Transverse colon (tissue), 4 donors: ENCODE results near the gene SYMPK. TPM values are rescaled to one million over a fixed set of nuclear protein-coding genes. Genes with fewer than 3 reads are reported as not detected.

Experiments used
- DNase-seq: peaks from one replicate; pipeline ENCODE4 v3.0.0-alpha.2; 2019
- H3K27ac ChIP-seq, 4 donors: fragments of 200-600 bp; sonication (generic); 2 replicates each; pipeline ENCODE4 v1.5.1; 2016 to 2018; ENCODE audit warnings: inconsistent platforms in 4 of 4
- H3K27me3 ChIP-seq: fragments of 200-600 bp; sonication (generic); 2 replicates; pipeline ENCODE4 v1.5.1; 2017; ENCODE audit warnings: inconsistent platforms
- H3K36me3 ChIP-seq, 4 donors: fragments of 200-600 bp; sonication (generic); 2 replicates each; pipeline ENCODE4 v1.5.1; 2017 to 2019; ENCODE audit warnings: inconsistent platforms in 4 of 4
- H3K4me1 ChIP-seq, 4 donors: fragments of 200-600 bp; sonication (generic); 2 replicates each; pipeline ENCODE4 v1.5.1; 2017 to 2020; ENCODE audit warnings: inconsistent platforms in 4 of 4
- H3K4me3 ChIP-seq, 4 donors: fragments of 200-600 bp; sonication (generic); 1 replicate in 1 of 4; 2 replicates in 3 of 4; pipeline versions ENCODE4 v1.5.1 to v1.6.1; 2017 to 2019; ENCODE audit warnings: inconsistent platforms in 4 of 4
- H3K9me3 ChIP-seq, 2 donors: fragments of 200-600 bp; sonication (generic); 2 replicates each; pipeline ENCODE4 v1.5.1; 2017 to 2019; ENCODE audit warnings: inconsistent platforms in 2 of 2
- EP300 ChIP-seq: sonication (generic); formaldehyde crosslinking; IDR thresholded peaks from one replicate; pipeline ENCODE4 v1.6.1; 2017; ENCODE audit warnings: antibody characterized with exemption, low read depth
- POLR2A ChIP-seq: fragments of 450-650 bp; IDR thresholded peaks from one replicate; pipeline ENCODE4 v1.6.1; 2016; ENCODE audit warnings: antibody characterized with exemption, mild to moderate bottlenecking, moderate library complexity
- POLR2AphosphoS5 ChIP-seq, 3 donors: sonication (generic); formaldehyde crosslinking; IDR thresholded peaks; one replicate each; pipeline ENCODE4 v1.6.1; 2016; ENCODE audit warnings: antibody characterized with exemption in 3 of 3
- WGBS, 2 donors: methylation state at CpG; one replicate each; pipeline ENCODE4 v1.1.5; 2018; ENCODE audit warnings: low coverage in 1 of 2; 5-methylcytosine and 5-hydroxymethylcytosine counted together
- in situ Hi-C, 4 donors: fragments of 200-750 bp; cut with MboI; loops; one replicate each; pipeline versions ENCODE4 v1.15.0 to v1.15.1; 2017; ENCODE audit warnings: low sequenced_read_pairs in 3 of 4, low pct_ligation_motif_present in 1 of 4, low pct_unique_long_range_greater_than_20kb in 1 of 4
- intact Hi-C: fragments of 100-400 bp; cut with DNase I; formaldehyde crosslinking; loops from one replicate; pipeline ENCODE4 v1.15.1; 2023; ENCODE audit warnings: low total_unique reads
- total RNA-seq, 4 donors: library from RNA; depleted of rRNA; stranded (reverse); fragments of >200 nt; gene quantifications; one replicate each; pipeline ENCODE4 v1.1.0, GENCODE V29; 2016
- TF ChIP-seq, protein P1 (sequence below), 5 experiments: fragments of 200-600 bp in 3 of 5; fragments of 450-650 bp in 2 of 5; sonication (generic) in 3 of 5; IDR thresholded peaks; 1 replicate in 2 of 5; 2 replicates in 3 of 5; pipeline ENCODE4 v1.5.1; 2016 to 2017; ENCODE audit warnings: antibody characterized with exemption in 5 of 5, inconsistent platforms in 3 of 5, mild to moderate bottlenecking in 2 of 5, moderate library complexity in 1 of 5

The SYMPK gene
- total RNA-seq, 4 donors from 2014 or later: 35.2 to 189 (median 81.9) TPM

DNA sequence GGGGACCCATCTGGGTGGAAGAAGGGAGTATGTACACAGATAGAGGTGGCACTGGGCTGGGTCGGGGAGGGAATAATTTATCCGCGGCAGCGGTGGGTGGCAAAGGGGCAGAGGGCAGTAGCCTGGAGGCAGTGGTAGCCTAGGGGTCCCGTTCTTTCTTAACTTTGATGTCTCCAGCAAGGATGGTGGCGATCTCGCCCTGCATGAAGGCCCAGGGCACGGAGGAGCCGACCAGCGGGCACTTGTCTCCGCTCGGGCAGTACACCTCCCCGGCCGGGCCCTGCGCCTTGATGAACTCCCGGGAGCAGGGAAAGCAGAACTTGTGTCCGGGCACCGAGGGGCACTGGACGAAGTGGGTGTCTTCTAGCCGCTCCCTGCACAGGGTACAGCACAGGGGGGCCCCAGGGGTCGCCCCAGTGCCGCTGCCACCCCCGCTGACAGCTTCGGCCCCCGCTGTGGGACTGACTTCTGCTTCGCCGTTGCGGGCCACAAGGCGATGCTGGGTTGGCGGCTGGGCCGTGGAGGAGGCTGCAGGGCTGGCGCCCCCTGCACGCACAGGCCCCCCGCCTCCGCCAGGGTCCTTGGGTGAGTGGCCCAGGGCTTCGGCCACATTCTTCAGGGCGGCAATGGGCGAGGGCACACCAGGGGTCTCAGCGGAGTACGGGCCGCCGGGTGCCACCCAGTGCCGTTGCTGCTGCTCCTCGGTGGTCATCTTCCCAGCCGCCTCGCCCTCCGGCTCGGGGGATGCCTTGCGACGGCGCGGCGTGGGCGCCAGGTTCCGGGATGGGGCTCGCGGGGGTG is 21.1 kb upstream of the SYMPK start:
- WGBS, 2 donors: 87% methylated on average over 49 of the region's 57 CpGs; no CpG with 5 or more reads in 1 of the 2 donors
- H3K36me3 ChIP-seq: no peaks in the 10 kb centered on the region
- intact Hi-C loops: no loop called here
- H3K4me3 ChIP-seq: peak overlapping the region in 1 of 4 donors; percentile 66
- no peaks in the 10 kb centered on the region for H3K9me3 ChIP-seq
- H3K27ac ChIP-seq: peak overlapping the region; percentile 8 to 88 (median 35)
- no peaks in the 10 kb centered on the region for H3K27me3 ChIP-seq
- TF ChIP-seq, protein P1, sequence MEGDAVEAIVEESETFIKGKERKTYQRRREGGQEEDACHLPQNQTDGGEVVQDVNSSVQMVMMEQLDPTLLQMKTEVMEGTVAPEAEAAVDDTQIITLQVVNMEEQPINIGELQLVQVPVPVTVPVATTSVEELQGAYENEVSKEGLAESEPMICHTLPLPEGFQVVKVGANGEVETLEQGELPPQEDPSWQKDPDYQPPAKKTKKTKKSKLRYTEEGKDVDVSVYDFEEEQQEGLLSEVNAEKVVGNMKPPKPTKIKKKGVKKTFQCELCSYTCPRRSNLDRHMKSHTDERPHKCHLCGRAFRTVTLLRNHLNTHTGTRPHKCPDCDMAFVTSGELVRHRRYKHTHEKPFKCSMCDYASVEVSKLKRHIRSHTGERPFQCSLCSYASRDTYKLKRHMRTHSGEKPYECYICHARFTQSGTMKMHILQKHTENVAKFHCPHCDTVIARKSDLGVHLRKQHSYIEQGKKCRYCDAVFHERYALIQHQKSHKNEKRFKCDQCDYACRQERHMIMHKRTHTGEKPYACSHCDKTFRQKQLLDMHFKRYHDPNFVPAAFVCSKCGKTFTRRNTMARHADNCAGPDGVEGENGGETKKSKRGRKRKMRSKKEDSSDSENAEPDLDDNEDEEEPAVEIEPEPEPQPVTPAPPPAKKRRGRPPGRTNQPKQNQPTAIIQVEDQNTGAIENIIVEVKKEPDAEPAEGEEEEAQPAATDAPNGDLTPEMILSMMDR (IDR thresholded peaks at IDR 0.05): no peak
- TF ChIP-seq POLR2AphosphoS5 (IDR thresholded peaks at IDR 0.05) (no peak), POLR2A (no peak), EP300 (no peak)
- in situ Hi-C loops: no loop called here
- no peak for DNase-seq
- peaks cover 38 to 60% (median 44%) of the 10 kb centered on the region in 4 donors for H3K4me1 ChIP-seq

- intact Hi-C loops: no loop called here
- TF ChIP-seq, protein P1 (IDR thresholded peaks at IDR 0.05): peak in 2 of 5 experiments; percentile 23 to 48
- no peak for TF ChIP-seq POLR2AphosphoS5 (IDR thresholded peaks at IDR 0.05)
- no peak for TF ChIP-seq POLR2A
- TF ChIP-seq EP300: no peak
- H3K4me1 ChIP-seq: peaks cover 40 to 65% (median 47%) of the 10 kb centered on the region in 4 donors
- WGBS, 2 donors: 4 to 11% methylated on average over 3 to 5 of the region's 5 CpGs
- in situ Hi-C loops: no loop called here
- H3K9me3 ChIP-seq: no peaks in the 10 kb centered on the region
- DNase-seq: no peak
- no peaks in the 10 kb centered on the region for H3K27me3 ChIP-seq
- no peaks in the 10 kb centered on the region for H3K36me3 ChIP-seq
- peak overlapping the region in 1 of 4 donors; percentile 66 for H3K4me3 ChIP-seq
- H3K27ac ChIP-seq: peak overlapping the region; percentile 8 to 84 (median 35)
Measured at GRCh38 chr19:45883586-45883880, 20.6 kb upstream of the SYMPK start.

- TF ChIP-seq POLR2A: peak; percentile 74
- peak; percentile 67 to 89 (median 81) for TF ChIP-seq POLR2AphosphoS5 (IDR thresholded peaks at IDR 0.05)
- TF ChIP-seq, protein P1 (IDR thresholded peaks at IDR 0.05): peak; percentile 94 to 99 (median 96)
- TF ChIP-seq EP300: peak; percentile 51
- in situ Hi-C loops (no loop called here), intact Hi-C loops (no loop called here)
- Histone ChIP-seq H3K36me3 (no peaks in the 10 kb centered on the region), H3K4me3 (peak overlapping the region in 3 of 4 donors; percentile 19 to 66 (median 20)), H3K27me3 (no peaks in the 10 kb centered on the region), H3K4me1 (peaks cover 41 to 68% (median 51%) of the 10 kb centered on the region in 4 donors), H3K27ac (peak overlapping the region; percentile 82 to 90 (median 84)), H3K9me3 (no peaks in the 10 kb centered on the region)
- WGBS, 2 donors: 14% methylated on average over 39 of the region's 47 CpGs; no CpG with 5 or more reads in 1 of the 2 donors
- DNase-seq: peak; percentile 93
Measured at GRCh38 chr19:45882652-45883585, 20.0 kb upstream of the SYMPK start.
